NCI-H1105 (cell line): ENCODE results near the gene KIAA1755.
"Not testable (repeated sequence)": the region's sequence is repeated elsewhere in the genome, so short reads cannot be mapped to it uniquely, and the experiment has no call there.

Source experiments
- DNase-seq: peaks from one replicate; lab custom pipeline; 2025; lab: John Stamatoyannopoulos, UW

The KIAA1755 gene

DNA sequence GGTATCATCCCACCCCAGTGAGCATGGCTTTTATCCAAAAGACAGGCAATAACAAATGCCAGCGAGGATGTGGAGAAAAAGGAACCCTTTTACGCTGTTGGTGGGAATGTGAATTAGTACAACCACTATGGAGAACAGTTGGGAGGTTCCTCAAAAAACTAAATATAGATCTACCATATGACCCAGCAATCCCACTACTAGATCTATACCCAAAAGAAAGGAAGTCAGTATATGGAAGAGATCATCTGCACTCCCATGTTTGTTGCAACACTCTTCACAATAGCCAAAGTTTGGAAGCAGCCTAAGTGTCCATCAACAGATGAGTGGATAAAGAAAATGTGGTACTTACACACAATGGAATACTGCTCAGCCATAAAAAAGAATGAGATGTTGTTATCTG lies 5.9 kb upstream of the KIAA1755 start:
- no peak for DNase-seq

DNA sequence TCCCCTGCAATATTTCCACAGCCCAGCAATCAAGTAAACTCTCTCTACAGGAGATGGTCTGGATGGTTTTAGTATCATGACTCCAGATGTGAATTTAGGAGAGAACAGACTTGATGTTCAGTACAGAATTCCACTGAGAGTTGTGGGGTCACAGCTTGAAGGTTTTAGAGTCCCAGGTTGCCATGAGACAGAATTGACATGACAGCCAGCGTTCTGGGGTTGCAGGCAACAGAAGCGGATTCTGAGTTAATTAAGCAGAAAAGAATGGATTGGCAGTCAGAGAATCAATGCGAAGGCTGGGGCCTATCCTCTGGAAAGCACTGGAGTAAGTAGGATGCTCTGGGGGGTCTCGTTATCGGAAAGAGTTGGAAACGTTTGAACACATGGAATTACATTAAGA lies 2.4 kb upstream of the KIAA1755 start:
- no peak for DNase-seq

DNA sequence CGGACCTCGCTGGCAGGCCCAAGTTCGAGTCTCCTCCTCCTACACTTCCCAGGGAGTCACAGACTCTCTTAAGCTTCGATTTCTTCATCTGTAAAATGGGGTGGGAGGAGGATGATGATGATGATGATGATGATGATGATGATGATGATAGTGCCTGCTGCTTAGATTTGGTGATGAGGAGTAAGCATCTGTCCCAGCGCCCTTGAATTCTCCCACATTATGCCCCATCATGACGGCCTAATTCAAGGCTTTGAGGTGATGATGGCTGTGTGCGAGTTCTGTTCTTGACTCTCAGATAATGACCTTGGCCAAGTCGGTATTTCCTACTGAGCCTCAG lies 487 bp upstream of the KIAA1755 start:
- no peak for DNase-seq

DNA sequence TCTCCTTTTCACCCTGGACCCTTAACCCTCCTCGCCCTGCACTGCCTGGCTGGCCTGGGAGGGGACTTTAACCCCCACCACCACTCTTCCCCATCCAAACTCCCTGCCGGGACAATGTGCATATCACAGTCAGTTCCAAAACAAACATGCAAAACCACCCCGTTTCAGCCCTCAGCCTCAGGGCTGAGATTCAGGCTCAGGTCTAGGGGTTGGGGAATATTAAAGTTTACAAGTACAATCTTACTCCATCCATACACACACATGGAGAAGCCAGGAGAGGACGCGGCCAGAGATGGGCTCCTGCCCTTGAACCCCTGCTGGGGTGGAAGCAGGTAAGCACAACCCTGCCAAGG lies 534 bp downstream of the KIAA1755 start:
- no peak for DNase-seq

DNA sequence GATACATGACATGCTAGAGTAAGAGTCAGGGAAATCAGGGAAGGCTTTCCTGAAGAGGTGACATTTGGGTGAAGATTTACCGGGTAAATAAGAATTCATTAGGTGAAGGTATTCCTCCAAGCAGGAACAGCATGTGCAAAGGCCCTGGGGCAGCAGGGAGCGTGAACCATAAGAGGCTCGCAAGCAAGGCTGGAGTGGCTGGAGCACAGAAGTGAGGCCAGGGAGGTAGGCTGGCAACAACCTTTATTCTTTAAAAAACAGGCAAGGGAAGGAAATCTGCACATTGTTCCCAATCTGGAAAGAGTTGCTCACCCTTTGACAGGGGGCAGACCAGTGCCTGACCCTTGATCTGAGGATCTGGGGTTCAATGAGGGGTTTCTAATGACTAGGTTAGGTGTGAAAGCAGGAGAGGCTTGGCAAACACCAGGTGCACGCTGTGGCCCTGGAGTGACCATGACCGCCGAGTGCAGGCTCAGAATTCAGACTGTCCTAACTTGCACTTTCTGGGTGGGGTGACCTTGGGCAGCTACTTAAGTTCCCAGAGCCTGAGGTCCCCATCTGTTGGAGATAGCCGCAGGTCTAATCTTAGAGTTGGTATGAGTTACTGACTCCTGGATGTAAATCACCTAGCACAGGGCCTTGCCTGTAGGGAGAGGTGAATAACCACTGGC lies 1.9 kb downstream of the KIAA1755 start:
- DNase-seq, result no peak

DNA sequence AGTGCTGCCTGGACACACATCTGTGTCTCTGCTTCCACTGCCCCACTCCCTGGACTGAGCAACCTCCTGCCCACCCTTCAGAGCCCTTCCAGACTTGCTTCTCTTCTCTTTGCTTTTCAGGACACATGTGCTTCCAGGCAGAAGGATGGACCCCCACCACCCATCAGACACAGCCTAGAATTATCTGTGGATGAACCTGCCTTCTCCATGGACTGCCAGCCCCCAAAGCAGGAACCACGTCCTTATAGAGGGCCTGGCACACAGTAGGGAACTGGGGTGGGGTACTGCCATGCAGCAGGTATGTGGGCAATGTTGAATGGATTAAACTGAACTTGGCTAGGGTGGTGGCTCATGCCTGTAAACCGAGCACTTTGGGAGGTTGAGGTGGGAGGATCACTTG lies 3.6 kb downstream of the KIAA1755 start:
- DNase-seq, result no peak

DNA sequence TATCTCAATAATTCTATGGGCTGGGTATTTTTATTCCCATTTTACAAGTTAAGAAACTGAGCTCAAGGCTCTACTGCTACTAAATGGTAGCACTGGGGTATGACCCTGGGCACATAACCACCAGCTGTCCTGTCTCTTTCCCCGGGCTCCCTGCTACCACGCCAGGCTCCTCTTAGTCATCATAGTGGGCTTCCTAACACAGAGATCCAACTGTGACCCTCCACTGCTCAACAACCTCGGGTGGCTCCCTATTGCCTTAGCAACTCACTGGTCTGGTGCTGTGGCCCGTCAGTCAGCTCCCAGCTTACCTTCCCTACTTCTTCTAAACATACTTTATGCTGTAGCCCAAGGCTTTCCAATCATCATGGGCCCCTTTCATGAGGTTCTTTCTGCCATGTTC lies 4.5 kb downstream of the KIAA1755 start:
- DNase-seq, result no peak

DNA sequence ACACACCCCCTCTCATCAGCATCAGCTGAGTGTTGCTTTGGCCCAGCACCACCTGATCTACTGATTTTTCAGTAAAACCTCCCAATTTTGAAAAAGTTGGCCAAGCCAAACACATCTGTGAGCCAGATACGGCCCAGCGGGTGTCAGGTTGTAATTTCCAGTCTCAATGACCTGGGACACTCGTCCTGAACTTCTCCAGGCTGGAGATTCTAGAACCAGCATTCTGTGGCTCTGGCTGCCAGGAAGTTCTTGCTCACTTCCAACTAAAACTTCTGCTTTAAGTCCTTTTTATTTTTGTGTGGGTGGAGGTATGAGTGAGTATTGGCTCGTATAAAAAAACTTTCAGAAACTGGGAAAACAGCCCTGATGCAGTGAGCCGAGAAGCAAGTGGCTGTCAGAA lies 5.1 kb downstream of the KIAA1755 start:
- DNase-seq, result no peak

DNA sequence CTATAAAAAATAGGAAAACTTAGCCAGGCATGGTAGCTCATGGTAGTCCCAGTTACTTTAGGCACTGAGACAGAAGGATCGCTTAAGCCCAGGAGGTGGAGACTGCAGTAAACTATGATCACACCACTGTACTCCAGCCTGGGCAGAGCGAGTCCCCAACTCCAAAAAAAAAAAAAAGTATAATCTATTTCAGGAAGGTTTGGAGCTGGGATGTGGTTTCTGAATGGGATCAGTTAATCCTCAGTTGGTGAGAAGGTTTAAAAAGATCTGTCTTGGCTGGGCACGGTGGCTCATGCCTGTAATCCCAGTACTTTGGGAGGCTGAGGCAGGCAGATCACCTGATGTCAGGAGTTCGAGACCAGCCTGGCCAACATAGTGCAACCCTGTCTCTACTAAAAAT lies 5.9 kb downstream of the KIAA1755 start:
- not testable (repeated sequence) for DNase-seq

DNA sequence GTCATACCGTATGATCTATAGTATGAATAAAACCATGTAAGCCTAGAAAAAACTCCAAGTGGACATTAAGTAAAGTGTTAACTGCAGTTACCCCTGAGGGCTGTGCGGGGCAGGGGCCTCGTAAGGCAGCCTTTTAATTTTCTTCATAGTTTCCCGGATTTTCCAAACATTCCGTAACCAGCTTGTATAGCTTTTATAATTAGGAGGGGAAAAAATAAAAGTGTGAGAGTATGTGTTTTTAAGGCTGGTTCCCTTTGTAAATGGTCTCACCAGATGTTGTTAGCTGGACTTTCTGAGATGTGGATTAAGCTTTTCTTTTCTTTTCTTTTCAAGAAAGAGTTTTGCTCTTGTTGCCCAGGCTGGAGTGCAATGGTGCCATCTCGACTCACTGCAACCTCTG lies 7.0 kb downstream of the KIAA1755 start:
- DNase-seq, result no peak

DNA sequence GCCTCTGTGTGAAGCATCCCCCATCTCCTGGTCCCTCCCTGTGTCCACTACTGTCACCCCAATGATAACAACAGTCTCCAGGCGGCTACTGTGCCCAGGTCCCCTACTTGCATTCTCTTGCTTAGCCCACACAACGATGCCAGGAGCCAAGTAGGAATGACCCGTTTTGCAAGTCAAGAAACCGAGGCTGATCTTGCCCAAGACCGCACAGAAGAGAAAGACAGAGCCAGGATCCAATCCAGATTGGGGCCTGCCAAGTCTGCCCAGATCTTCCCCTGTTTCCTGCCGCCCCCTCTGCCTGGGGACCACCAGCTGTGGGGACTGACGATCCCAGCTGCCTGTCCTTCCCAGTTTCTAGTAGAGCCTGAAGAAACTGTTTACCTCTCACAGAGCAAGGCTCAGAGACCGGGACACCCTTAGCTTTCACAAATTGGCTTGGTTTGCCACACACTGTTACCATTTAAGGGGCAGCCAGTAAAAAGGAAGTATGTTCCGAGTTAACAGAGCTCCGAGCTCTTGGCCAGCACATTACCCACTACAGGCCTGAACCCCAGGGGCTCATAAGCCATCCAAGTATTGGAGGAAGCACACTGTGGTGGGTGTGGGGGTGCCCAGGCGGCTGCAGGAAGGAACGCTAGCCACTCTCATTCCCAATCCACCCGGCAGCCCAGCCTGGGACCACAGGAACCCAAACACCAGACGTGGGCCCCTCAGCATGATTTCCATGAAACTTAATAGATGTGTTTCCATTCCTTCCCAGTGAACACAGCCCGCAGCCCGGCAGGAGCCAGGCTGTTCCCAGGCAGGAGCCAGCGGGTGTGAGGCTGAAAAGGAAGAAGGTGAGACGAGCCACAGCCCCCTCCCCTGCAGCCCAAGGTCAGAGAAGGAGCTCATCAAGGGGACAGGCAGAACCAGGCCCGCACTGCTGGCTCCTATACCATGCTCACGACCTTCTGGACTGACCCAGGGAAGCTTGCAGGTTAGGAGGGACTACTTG lies 7.9 kb downstream of the KIAA1755 start:
- DNase-seq, result no peak

DNA sequence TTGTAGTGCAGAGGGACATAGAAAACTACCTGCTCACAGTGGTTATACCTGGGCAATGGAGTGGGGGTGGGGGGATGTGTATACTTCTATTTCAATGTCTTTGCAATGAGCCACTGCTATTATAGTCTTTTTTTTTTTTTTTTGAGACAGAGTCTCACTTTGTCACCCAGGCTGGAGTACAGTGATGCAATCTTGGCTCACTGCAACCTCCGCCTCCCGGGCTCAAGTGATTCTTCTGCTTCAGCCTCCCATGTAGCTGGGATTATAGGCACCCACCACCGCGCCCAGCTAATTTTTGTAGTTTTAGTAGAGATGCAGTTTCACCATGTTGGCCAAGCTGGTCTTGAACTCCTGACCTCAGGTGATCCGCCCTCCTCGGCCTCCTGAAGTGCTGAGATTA lies 9.1 kb downstream of the KIAA1755 start:
- DNase-seq, result not testable (repeated sequence)

DNA sequence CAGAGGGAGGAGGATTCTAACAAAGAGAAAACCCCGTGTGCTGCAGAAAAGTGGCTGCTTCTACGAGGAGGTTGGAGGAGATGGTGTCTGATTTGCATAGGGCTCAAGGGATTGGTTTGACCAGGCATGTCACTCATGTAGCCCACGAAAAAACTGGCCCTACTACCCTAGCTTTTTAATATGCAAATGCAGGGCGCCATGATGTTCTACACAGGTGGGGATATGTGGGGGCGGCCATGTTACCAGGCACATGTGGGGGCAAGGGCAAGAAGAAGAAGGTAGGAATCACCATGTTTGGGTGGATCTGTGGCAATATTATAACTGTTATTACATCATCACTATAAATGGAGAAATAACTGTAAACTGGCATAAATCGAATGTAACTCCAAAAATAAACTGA lies 9.9 kb downstream of the KIAA1755 start:
- DNase-seq, result no peak

DNA sequence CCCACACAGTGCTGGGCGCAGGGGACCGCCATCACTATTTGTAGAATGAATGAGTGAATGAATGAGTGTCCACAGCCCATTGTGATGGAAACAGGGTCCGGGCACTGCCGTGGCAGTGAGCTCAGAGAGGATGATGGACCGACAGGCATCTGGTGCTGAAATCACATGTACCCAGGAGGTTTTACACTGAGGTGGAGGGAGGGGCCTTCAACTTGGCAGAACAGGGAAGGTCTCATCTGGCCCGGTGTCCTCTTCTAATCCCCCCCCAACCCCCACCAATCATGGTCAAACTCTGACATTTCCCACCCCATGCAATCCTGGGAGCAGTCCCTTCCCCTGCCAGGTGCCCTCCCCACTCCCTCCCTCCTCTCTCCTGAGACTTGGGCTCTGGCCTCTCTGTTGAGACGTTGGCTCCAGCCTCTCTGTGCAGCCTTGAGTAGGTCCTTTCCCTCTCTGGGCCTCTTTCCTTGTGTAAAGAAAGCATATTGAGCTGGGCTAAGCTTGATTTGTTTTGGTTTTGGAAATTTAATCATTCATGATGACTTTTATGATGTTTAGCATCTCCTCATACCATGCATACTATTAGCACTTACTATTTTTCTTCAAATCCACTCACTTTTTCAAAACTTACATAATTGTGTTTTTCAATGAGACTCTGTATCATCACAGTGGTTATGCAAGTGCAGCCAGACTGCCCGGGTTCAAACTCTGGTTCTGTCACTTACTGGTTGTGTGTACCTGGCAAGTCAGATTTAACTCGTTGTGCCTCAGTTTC lies 10.8 kb downstream of the KIAA1755 start:
- no peak for DNase-seq

DNA sequence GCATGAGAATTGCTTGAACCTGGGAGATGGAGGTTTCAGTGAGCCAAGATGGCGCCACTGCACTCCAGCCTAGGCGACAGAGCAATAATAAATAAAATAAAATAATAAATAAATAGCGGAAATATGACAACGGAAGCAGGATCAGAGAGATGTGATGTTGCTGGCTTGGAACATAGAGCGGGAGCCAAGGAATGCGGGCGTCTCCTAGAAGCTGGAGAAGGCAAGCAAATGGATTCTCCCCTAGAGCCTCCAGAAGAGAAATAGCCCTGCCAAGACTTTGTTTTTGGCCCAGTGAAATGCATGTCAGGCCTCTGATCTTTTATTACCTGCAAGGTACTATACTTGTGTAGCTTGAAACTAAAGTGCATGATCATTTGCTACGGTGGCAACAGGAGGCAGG lies 12.4 kb downstream of the KIAA1755 start:
- DNase-seq, result no peak

DNA sequence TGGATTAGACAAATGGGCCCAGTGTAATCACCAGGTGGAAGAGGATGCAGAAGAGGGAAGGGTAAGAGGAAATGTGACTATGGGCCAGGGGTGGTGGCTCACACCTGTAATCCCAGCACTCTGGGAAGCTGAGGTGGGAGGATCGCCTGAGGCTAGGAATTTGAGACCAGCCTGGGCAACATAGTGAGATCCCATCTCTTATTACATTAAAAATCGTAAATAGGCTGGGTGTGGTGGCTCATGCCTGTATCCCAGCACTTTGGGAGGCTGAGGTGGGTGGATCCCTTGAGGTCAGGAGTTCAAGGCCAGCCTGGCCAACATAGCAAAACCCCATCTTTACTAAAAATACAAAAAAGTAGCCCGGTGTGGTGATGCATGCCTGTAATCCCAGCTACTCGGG lies 12.8 kb downstream of the KIAA1755 start:
- not testable (repeated sequence) for DNase-seq

DNA sequence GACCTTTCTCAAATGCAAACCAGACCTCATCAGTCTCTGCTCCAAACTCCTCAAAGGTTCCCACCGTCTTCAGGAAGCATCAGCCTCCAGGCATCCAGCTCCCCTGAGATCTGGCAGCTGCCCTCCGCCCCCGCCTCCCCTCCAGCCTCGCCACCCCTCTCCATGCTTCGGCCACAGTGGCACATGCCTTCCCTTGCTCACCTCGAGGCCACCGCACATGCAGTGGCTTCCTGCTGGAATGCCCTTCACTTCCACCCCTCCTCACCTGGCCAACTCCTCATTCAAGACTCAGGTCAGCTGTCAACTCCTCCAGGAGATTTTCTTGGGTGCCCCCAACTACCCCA lies 13.4 kb downstream of the KIAA1755 start:
- no peak for DNase-seq

DNA sequence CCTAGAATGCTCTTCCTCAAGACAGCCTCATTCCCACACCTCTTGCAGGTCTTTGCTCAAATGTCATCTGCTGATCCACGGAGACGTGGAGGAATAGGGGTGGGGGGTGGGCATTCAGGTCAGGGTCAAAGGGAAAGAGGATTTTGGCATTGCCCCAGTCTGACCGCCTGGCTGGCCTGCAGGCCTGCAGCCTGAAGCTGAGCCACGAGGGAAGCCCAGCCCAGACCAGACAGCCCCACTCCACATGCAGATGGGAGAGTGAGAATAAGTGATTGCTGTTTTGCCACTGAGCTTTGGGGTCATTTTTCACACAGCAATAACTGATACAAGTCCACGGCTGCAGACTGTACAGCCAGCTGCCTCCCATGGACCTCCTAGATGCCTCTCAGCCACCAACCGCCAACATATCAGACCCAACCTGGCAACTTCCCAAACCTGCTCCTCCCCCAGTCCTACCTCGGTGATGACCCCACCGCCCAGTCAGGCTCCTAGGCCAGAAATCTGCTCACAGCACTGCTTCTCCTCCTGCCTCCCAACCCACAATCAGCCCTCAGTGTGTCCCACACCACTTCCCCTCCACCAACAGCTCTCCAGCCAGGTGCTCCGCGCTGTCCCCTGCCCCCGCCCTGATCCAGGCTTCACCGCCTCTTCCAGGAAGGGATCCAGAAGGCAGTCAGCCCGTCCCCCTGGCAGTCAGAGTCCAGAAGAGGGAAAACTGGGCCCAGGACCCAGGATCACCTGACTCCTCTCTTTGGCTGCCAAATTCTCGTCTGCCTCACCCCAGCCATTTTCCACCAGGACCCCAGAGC lies 14.0 kb downstream of the KIAA1755 start:
- no peak for DNase-seq

DNA sequence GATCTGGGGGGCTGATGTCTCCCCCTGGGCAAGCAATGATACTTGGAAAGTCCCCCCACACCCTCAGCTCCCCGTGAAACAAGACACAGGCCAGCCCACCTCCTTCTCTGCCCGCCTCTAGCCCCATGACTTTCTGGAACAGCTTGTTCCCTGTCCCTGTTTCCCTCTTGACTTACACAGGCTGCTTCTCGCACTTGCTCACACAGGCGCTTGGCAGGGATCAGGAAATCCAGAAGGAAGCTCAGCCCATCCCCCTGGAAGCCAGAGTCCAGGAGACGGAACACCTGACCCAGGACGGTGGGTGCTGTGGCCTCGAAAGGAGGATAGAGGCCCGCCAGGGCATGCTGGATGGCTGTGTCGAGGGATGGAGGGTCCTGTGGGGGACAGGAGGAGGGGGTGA lies 14.8 kb downstream of the KIAA1755 start:
- DNase-seq, result no peak

DNA sequence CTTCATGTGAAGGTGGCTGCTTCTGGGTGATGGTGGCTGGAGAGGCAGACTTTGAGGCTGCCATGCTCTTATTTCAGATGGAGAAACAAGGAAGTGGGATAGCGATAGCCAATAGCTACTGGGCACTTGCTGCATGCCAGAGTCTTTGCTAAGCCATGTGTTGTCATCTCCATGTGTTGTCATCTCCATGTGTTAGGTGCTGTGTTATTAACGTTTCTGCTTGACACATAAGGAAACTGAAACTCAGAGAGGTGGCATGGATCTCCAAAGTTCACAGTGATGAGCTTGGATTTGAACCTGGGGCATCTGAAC lies 16.9 kb downstream of the KIAA1755 start:
- no peak for DNase-seq

DNA sequence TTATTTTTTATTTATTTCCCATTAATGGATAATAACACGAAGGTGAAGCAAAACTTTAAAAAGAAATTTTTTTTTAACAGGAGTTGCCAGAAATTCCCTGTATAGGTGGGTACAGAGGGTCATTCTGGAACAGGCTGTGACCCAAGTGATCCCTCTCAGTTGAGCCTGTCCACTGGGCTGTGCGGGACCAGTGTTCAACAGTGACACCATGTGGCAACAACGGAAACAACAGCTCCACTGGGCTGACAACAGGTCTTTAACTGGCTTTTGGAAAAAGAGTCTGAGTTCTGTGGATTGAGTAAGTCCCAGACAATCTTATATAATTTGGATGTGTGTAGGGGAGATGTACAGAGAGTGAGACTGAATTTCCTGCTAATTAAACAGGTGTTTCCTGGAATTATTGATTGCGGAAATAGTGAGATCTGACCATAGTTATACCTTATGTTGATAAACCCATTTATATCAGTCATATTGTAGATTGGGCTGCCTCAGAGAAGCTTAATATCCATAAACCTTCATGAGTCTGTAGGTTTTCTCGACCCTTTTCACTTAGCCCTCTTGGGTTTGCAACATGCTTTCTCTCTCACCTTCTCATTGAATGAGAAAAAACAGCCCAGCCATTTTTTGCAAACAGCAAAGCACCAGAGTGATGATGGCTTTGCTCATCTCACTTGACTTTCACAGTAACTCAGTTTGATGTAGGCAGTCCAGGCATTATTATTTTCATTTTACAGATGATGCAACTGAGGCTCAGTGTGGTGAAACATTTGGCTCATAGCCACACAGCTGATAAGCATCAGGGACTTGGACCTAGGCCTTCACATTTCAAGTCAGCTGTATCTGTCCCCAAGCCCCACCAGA lies 17.5 kb downstream of the KIAA1755 start:
- DNase-seq, result no peak
